Stimulated activated CD4-positive, alpha-beta T cell treated with anti-CD3 and anti-CD28 coated beads, TNF-alpha, amount 100 ng/mL, for 1 hour (primary cell): ENCODE results near the gene GTF2A1.
"Not testable (repeated sequence)": the region's sequence is repeated elsewhere in the genome, so short reads cannot be mapped to it uniquely, and the experiment has no call there.

ENCODE experiments used
- DNase-seq, 3 donors: peaks; one replicate each; pipeline ENCODE4 v3.0.0-alpha.2; 2020; ENCODE audit warnings: low read depth in 3 of 3, low spot score in 1 of 3

The GTF2A1 gene

DNA sequence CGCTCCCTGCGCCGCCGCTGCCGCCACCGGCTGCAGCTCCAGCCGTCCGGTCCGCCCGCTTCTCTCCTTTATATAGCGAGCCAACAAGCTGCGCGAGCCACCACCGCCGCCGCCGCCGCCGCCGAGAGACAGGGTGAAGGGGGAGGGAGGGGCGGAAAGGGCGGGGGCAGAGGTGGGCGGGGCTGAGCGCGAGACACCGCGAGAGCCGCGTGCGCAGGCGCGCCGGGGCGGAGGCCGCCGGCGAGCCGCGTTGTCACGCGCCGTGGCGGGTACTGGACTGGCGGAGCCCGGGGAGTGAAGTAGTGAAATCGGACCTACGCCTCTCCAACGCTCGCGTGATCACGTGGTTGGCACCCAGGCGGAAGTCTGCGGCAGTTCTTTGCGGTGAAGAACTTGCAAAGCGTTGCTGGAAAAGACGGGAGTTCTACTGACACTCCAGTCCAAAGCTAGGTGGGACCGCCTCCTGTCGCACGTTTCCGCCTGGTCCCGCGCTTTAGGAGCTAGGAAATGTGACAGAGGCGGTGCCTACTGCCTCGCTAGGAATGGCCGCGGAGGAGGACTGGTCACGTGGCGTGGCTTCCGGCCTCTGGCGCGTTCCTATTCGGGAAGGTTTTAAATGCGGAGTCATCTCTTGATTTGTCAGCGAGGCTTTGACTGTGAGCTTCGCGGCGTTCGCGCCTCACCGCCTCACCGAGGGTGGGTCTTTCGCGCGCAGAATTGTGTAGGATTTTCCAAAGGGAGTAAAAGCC lies at the start of gene GTF2A1:
TSS of gene GTF2A1 (minus strand) at position 130 of the 749 bp plus-strand sequence. CDS start 441 bp downstream, outside the sequence.
- peak; percentile 88 to 94 (median 91) for DNase-seq

DNA sequence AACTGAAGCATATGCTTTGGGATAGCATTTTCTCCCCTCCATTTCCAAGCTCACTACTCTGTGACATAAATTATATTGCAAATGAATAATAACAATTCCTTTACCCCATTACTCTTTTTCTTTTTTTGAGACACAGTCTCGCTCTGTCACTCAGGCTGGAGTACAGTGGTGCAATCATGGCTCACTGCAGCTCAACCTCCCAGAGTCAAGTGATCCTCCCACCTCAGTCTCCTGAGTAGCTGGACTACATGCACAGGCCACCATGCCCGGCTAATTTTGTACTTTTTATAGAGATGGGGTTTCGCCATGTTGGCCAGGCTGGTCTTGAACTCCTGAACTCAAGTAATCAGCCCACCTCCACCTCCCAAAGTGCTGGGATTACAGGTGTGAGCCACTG lies 49.2 kb upstream of the GTF2A1 start:
- DNase-seq = no peak

- no peak for DNase-seq
Observed at GRCh38 chr14:81269100-81269978, 48.6 kb upstream of the GTF2A1 start.

GRCh38 chr14:81268016-81268416 lies 47.3 kb upstream of the GTF2A1 start:
- no peak for DNase-seq

- no peak for DNase-seq
Observed at GRCh38 chr14:81265636-81266169, 44.9 kb upstream of the GTF2A1 start.

DNA sequence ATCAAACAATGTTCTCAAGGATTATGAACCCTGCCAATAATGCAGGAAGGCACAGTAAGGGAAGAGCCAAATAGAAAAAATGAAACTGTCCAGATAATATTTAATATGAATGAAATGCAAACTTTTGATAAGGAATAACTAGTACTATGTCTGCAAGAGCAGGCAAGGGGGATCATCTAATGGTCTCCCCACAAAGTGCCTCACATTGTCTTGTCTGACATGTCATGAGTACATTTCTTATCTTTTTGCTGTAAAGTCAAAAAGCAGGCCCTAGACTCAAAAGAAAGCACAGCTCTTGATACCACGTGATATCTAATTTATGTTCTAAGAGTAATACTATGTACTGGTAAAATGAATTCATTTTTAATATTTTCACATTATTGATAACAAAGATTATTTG lies 43.9 kb upstream of the GTF2A1 start:
- no peak for DNase-seq

DNA sequence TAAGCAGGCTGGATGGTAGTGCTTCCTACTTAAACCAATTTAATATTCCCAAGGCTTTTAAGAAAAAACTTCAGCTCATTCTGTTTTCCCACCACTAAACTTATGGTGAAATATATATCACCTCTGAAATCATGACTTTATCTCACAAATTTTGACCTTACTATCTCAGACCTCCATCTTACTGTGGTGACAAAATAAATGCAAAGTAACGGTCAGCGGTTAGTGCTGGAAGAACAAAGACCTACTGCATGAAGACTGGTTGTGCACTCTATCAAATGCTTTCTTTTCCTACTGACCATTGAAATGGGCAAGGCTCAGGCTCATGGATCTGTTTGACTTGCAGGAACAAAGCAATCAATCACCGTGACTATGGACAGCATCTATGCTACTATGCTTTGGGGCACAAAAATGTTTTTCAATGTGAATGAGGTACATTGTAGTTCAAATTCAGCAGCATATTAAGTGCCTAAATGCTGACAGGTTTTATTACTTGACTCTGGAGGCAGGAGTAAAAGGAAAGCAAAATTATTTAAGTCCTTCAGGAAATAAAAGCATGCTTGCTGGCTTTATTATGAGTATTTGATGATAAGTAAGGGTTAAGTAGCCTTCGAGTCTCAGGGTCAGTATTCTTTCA lies 43.1 kb upstream of the GTF2A1 start:
- DNase-seq = no peak

GRCh38 chr14:81261176-81261575 lies 40.4 kb upstream of the GTF2A1 start:
- no peak for DNase-seq

DNA sequence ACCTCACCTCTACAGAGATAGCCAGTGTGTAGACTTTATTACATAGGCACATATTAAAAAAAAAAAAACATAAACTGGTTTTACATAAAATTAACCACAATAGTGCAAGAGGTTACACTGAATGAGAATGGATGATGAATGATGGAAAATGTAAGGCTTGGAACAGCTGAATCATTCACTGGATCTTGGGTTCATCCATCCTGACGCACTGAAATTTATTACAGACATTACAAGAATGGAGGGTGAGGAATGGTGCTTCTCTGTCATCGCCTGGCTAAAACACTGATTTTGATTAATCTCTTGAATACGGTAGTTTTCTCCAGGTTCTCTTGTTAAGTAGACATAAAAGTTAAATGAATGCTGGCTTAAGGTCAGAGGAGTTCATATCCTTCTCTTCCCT lies 40.0 kb upstream of the GTF2A1 start:
- DNase-seq = no peak

GRCh38 chr14:81256289-81256960 lies 35.7 kb upstream of the GTF2A1 start:
- DNase-seq = no peak

DNA sequence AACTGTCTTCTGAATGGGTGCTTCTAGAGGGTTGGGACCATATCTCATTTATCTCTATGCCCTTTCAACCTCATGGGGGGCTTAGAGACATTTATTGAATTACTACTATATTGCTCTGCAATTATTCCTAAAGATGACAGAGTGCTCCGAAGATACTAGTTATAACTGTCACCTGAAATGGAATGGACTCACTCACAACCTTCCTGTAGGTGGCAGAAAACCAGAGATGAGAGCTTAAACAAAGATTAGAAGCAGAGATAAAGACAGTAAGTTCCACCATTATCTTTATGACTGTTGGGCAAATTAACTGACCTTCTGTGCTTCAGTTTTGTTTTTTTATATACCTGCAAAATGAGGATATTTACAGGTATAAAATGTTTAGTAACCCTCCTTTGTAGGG lies 31.5 kb upstream of the GTF2A1 start:
- DNase-seq = no peak

- DNase-seq = no peak
Observed at GRCh38 chr14:81247271-81247766, 26.6 kb upstream of the GTF2A1 start.

- no peak for DNase-seq
Observed at GRCh38 chr14:81246461-81247270, 25.9 kb upstream of the GTF2A1 start.

DNA sequence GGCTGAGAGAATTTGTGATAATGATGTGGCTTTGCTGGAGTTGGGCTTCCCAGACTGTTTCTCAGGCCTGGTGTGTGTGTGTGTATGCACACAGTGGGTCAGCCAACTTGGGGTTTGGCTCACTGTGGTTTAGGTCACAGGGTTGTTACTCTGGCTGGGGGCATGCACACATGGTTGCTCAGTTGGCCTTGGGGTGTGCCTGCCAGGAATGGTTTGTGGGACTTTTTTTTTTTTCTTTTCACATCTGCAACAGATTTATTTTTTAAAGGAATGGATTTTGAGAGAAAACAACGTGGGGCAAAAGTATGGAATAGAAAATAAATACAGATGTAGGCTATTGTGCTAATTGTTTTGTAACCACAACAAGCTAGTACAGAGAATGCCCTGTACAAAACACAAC lies 25.0 kb upstream of the GTF2A1 start:
- no peak for DNase-seq

- DNase-seq = not testable (repeated sequence)
Observed at GRCh38 chr14:81244431-81244830, 23.7 kb upstream of the GTF2A1 start.

DNA sequence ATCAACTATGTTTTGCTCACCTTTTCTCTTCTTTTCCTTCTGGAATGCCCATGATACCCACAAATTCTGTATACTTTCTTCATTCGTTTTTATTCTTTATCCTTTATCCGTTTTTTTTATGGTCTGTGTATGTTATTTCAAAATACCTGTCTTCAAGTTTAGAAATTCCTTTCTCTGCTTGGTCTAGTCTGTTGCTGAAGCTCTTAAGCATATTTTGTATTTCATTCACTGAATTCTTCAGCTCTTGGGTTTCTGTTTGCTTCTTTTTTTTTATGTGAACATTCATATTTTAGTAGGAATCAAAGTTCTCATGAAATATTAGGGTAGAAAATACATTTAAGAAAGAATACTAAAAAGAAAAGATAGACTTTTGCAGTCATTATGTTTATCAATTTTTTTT lies 22.7 kb upstream of the GTF2A1 start:
- no peak for DNase-seq

DNA sequence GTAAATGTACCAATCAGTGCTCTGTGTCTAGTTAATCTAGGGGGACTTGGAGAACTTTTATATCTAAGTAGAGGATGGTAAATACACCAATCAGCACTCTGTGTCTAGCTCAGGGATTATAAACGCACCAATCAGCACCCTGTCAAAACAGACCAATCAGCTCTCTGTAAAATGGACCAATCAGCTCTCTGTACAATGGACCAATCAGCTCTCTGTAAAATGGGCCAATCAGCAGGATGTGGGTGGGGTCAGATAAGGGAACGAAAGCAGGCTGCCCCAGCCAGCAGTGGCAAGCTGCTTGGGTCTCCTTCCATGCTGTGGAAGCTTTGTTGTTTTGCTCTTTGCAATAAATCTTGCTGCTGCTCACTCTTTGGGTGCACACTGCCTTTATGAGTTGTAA lies 16.1 kb upstream of the GTF2A1 start:
- DNase-seq = not testable (repeated sequence)

DNA sequence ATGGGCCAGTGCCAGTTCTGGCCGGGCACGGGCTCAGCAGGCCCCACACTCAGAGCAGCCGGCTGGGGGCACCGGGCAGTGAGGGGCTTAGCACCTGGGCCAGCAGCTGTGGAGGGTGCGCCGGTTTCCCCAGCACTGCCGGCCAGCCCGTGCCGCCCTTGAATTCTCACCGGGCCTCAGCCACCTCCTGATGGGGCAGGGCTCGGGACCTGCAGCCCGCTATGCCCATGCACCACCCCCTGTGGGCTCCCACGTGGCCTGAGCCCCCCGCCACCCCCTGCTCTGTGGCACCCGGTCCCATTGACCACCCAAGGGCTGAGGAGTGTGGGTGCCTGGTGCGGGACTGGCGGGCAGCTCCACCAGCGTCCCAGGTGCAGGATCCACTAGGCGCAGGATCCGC lies 15.4 kb upstream of the GTF2A1 start:
- no peak for DNase-seq

- no peak for DNase-seq
Observed at GRCh38 chr14:81235096-81235495, 14.3 kb upstream of the GTF2A1 start.

DNA sequence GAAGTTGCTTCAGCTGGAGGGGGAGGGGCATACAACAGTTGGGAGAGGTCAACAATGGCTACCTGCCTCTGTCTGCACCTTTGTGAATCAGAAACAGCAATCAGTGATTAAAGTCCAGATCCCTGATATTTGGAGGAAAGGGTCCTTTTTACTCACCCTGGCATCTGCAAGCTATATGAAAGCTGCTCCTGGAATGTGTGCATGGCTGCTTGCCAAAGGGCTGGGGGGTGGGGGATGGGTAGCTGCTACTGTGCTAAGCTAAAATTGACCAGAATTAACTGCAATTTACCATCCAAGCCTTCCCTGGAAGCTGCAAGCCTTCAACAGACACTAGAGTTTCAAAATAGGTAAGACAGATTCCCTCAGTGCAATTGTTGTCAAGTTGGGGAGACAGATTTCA lies 13.5 kb upstream of the GTF2A1 start:
- no peak for DNase-seq
